ENCODE data around the gene NKX6-1.

NKX6-1 gene

GRCh38 chr4:84498935-84499623 is at the start of gene NKX6-1:
TSS of gene NKX6-1 (minus strand) at chr4:84499292. CDS start at chr4:84498228, 1,064 bp downstream.
- no peaks in the 10 kb centered on the region; a peak in 1 of 22 replicates for H4K20me1 ChIP-seq
- no peak within 1 kb of the TSS for H3K27ac ChIP-seq
- peaks cover 71 to 94% (median 86%) of the 10 kb centered on the region in 11 experiments for H3K27me3 ChIP-seq
- H3K9me3 ChIP-seq (replicated peaks in 1 of 11): peaks cover 64 to 76% (median 72%) of the 10 kb centered on the region in 11 experiments
- peak within 1 kb of the TSS in 9 of 10 experiments; percentile 25 to 50 (median 38); a peak in 14 of 20 replicates for H3K4me3 ChIP-seq
- peak within 1 kb of the TSS in 9 of 11 experiments; percentile 5 to 70 (median 28); a peak in 11 of 22 replicates for H3K4me2 ChIP-seq
- TF ChIP-seq Cebpa-rat (IDR thresholded peaks at IDR 0.05): no peak
- no peaks in the 10 kb centered on the region for H3K36me3 ChIP-seq
- no peaks in the 10 kb centered on the region for H3K4me1 ChIP-seq
- no peak within 1 kb of the TSS for H3K9ac ChIP-seq

- H3K27me3 ChIP-seq: no peaks in the 10 kb centered on the region
- no peaks in the 10 kb centered on the region for H4K20me1 ChIP-seq
- H3K36me3 ChIP-seq: no peaks in the 10 kb centered on the region
- no peak for TF ChIP-seq Cebpa-rat (IDR thresholded peaks at IDR 0.05)
- no peak overlapping the region for H3K4me2 ChIP-seq
- no peak overlapping the region for H3K4me3 ChIP-seq
- no peak overlapping the region for H3K9ac ChIP-seq
- H3K4me1 ChIP-seq: no peaks in the 10 kb centered on the region
- H3K27ac ChIP-seq: no peak overlapping the region
- H3K9me3 ChIP-seq (replicated peaks in 1 of 11): peaks cover 0 to 7% (median 0%) of the 10 kb centered on the region in 11 experiments; a peak in 1 of 22 replicates
Observed at GRCh38 chr4:84547211-84547610, 48.1 kb upstream of the NKX6-1 start.

GRCh38 chr4:84545093-84545492 is 46.0 kb upstream of the NKX6-1 start:
- Histone ChIP-seq H4K20me1 (no peaks in the 10 kb centered on the region), H3K27me3 (no peaks in the 10 kb centered on the region), H3K9me3 (replicated peaks in 1 of 11) (no peaks in the 10 kb centered on the region; a peak in 1 of 22 replicates), H3K4me1 (no peaks in the 10 kb centered on the region), H3K36me3 (no peaks in the 10 kb centered on the region), H3K4me2 (no peak overlapping the region), H3K9ac (no peak overlapping the region), H3K4me3 (no peak overlapping the region), H3K27ac (no peak overlapping the region)
- no peak for TF ChIP-seq Cebpa-rat (IDR thresholded peaks at IDR 0.05)

DNA sequence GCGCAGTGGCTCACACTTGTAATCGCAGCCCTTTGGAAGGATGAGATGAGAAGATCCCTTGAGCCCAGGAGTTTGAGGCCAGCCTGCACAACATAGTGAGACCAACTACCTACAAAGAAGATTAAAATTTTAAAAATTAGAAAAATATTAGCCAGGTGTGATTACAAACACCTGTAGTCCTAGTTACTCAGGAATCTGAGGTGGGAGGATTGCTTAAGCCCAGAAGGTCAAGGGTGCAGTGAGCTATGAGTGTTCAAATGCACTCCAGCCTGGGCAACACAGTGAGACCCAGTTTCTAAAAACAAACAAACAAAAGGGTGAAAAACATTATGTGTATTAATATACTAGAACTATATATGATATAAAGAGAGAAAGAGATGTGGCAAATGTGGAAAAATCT is 36.8 kb upstream of the NKX6-1 start:
- no peaks in the 10 kb centered on the region for H3K36me3 ChIP-seq
- no peaks in the 10 kb centered on the region for H3K27me3 ChIP-seq
- peaks cover 0 to 2% (median under 1%) of the 10 kb centered on the region in 10 experiments; a peak in 6 of 20 replicates for H3K4me1 ChIP-seq
- H3K9ac ChIP-seq: no peak overlapping the region
- H3K27ac ChIP-seq: no peak overlapping the region
- H3K4me2 ChIP-seq: no peak overlapping the region
- no peak overlapping the region for H3K4me3 ChIP-seq
- no peaks in the 10 kb centered on the region for H4K20me1 ChIP-seq
- H3K9me3 ChIP-seq (replicated peaks in 1 of 11): peaks cover 0 to 11% (median 0%) of the 10 kb centered on the region in 11 experiments; a peak in 7 of 22 replicates
- TF ChIP-seq Cebpa-rat (IDR thresholded peaks at IDR 0.05): no peak

DNA sequence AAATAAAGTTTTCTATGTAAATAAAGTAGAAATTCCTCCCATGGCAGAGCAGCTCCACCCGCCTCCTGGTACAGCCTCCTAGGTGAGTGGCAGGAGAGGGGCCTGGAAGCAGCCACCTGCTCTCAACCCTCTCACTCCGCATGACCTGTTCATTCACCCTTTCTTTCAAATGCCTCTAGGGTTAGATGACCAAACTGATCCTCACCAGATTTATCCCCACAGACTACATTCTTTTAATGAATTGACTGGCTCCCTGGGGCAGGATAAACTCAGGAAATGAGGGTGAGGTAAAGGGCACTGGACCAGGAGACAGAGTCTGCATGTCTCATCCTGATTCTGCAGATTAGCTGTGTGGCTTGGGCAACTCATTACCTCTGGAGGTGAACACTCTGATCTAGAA is 32.6 kb upstream of the NKX6-1 start:
- no peak overlapping the region for H3K4me2 ChIP-seq
- no peak overlapping the region for H3K27ac ChIP-seq
- H3K9me3 ChIP-seq (replicated peaks in 1 of 11): peaks cover 0 to 11% (median 0%) of the 10 kb centered on the region in 11 experiments; a peak in 7 of 22 replicates
- H4K20me1 ChIP-seq: no peaks in the 10 kb centered on the region
- no peak for TF ChIP-seq Cebpa-rat (IDR thresholded peaks at IDR 0.05)
- peaks cover 0 to 17% (median 12%) of the 10 kb centered on the region in 10 experiments; a peak in 9 of 20 replicates for H3K4me1 ChIP-seq
- no peak overlapping the region for H3K9ac ChIP-seq
- no peak overlapping the region for H3K4me3 ChIP-seq
- no peaks in the 10 kb centered on the region for H3K36me3 ChIP-seq
- no peaks in the 10 kb centered on the region for H3K27me3 ChIP-seq

GRCh38 chr4:84530871-84531270 is 31.8 kb upstream of the NKX6-1 start:
- Histone ChIP-seq H3K9me3 (replicated peaks in 1 of 11) (peaks cover 0 to 11% (median 0%) of the 10 kb centered on the region in 11 experiments; a peak in 7 of 22 replicates), H3K27me3 (no peaks in the 10 kb centered on the region), H3K27ac (no peak overlapping the region), H3K4me2 (peak overlapping the region in 2 of 11 experiments; percentile 2 to 4; a peak in 3 of 22 replicates), H3K9ac (no peak overlapping the region), H3K4me3 (no peak overlapping the region), H3K36me3 (no peaks in the 10 kb centered on the region), H3K4me1 (peaks cover 0 to 17% (median 12%) of the 10 kb centered on the region in 10 experiments; a peak in 9 of 20 replicates), H4K20me1 (no peaks in the 10 kb centered on the region)
- TF ChIP-seq Cebpa-rat (IDR thresholded peaks at IDR 0.05): no peak

GRCh38 chr4:84530454-84530853 is 31.4 kb upstream of the NKX6-1 start:
- no peaks in the 10 kb centered on the region for H3K27me3 ChIP-seq
- H3K27ac ChIP-seq: no peak overlapping the region
- H3K4me3 ChIP-seq: no peak overlapping the region
- H3K9ac ChIP-seq: no peak overlapping the region
- peaks cover 0 to 11% (median 0%) of the 10 kb centered on the region in 11 experiments; a peak in 7 of 22 replicates for H3K9me3 ChIP-seq (replicated peaks in 1 of 11)
- peaks cover 0 to 17% (median 12%) of the 10 kb centered on the region in 10 experiments; a peak in 9 of 20 replicates for H3K4me1 ChIP-seq
- H3K36me3 ChIP-seq: no peaks in the 10 kb centered on the region
- TF ChIP-seq Cebpa-rat (IDR thresholded peaks at IDR 0.05): no peak
- H4K20me1 ChIP-seq: no peaks in the 10 kb centered on the region
- H3K4me2 ChIP-seq: peak overlapping the region in 3 of 11 experiments; percentile 2 to 24 (median 4); a peak in 4 of 22 replicates

DNA sequence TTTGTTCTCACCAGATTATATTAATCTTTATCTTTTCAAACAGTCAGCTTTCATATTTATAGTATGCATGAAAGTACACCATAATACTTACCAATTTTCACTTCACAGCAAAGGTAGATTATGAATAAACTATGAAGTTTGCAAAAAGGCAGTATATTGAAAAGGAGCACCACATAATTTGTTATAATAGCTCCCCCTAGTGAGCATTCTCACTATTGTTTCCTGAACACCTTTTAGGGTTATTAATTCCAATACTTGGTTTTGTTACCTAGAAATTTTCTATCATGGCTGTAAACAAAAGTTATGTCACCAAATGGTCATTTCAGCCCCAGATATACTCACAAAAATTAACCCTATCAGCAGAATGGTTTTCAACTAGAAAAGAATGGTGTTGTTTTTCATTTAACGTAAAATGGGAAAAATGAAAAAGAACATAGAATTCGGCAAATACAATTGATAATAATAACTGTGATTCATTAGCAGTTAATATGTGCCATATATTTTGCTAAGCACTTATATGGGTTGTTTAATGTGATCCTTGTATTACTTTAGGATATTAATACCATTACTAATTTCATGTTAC is 30.2 kb upstream of the NKX6-1 start:
- H3K9ac ChIP-seq: no peak overlapping the region
- TF ChIP-seq Cebpa-rat (IDR thresholded peaks at IDR 0.05): no peak
- H3K4me2 ChIP-seq: no peak overlapping the region
- peaks cover 0 to 9% (median 0%) of the 10 kb centered on the region in 11 experiments; a peak in 7 of 22 replicates for H3K9me3 ChIP-seq (replicated peaks in 1 of 11)
- H3K36me3 ChIP-seq: no peaks in the 10 kb centered on the region
- H3K27me3 ChIP-seq: no peaks in the 10 kb centered on the region
- H4K20me1 ChIP-seq: no peaks in the 10 kb centered on the region
- H3K4me3 ChIP-seq: no peak overlapping the region
- H3K4me1 ChIP-seq: peaks cover 0 to 17% (median 12%) of the 10 kb centered on the region in 10 experiments; a peak in 9 of 20 replicates
- H3K27ac ChIP-seq: no peak overlapping the region

GRCh38 chr4:84527391-84527790 is 28.3 kb upstream of the NKX6-1 start:
- peaks cover 0 to 17% (median 12%) of the 10 kb centered on the region in 10 experiments; a peak in 9 of 20 replicates for H3K4me1 ChIP-seq
- H3K4me2 ChIP-seq: no peak overlapping the region
- no peaks in the 10 kb centered on the region for H3K9me3 ChIP-seq (replicated peaks in 1 of 11)
- no peak overlapping the region for H3K9ac ChIP-seq
- H3K4me3 ChIP-seq: no peak overlapping the region
- H4K20me1 ChIP-seq: no peaks in the 10 kb centered on the region
- no peaks in the 10 kb centered on the region for H3K27me3 ChIP-seq
- H3K36me3 ChIP-seq: no peaks in the 10 kb centered on the region
- no peak for TF ChIP-seq Cebpa-rat (IDR thresholded peaks at IDR 0.05)
- no peak overlapping the region for H3K27ac ChIP-seq

Data from BLaER1 treated with 17β-estradiol and CSF1 and Interleukin-3, amounts not matched to agents 10 nM and 100 nM (cell line).